Measurements from ENCODE around the gene RTTN. TPM values are rescaled to one million over a fixed set of nuclear protein-coding genes. Genes with fewer than 3 reads are reported as not detected.

Gene RTTN
- total RNA-seq, 1 experiment from 2014 or later: 16.9 TPM

GRCh38 chr18:70073432-70073831 lies 132.1 kb downstream of the RTTN start:
- CTCF ChIA-PET: no interaction called here
- BruUV-seq (replicated peaks): no TSS peak
- in situ Hi-C loops (cut with HindIII; ENCODE audit: low pct_unique_long_range_greater_than_20kb, low sequenced_read_pairs): no loop called here

DNA sequence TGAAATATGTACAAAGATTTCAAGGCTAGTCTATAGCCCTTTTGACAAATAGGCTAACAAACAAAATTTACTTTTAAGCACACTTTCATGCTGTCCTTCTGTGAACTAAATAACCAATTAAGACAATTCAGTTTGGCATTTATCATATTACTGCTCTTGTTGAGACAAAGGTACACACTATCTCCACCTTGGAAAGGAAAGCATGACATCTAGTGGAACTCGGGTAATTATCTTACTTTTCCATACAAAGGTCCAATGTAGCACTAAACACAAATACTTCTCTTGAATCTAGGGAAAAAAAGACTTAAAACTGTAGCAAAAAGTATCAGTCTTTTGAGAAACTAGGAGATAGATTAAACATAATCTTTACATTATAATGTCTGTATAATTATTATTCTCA lies 132.8 kb downstream of the RTTN start:
- ChIA-PET POLR2A (no interaction called here), CTCF (no interaction called here)
- H3K27me3 ChIP-seq (ENCODE audit: control insufficient read depth, insufficient read depth, low read length): no peaks in the 10 kb centered on the region
- no peak overlapping the region for H3K4me3 ChIP-seq (ENCODE audit: low read depth in 2 of 2, low read length in 2 of 2)
- no peak overlapping the region for H3K27ac ChIP-seq (ENCODE audit: low read length)
- in situ Hi-C loops (cut with HindIII; ENCODE audit: low pct_unique_long_range_greater_than_20kb, low sequenced_read_pairs) (no loop called here), intact Hi-C loops (cut with micrococcal nuclease; ENCODE audit: unreplicated experiment) (no loop called here)
- no peaks in the 10 kb centered on the region for H3K4me1 ChIP-seq (ENCODE audit: control insufficient read depth, insufficient read depth, low read length)
- DNase-seq (ENCODE audit: low read depth, low spot score) (no peak), ATAC-seq (no peak)
- H3K9me3 ChIP-seq (ENCODE audit: control insufficient read depth, insufficient read depth, low read depth, low read length): no peaks in the 10 kb centered on the region
- H3K36me3 ChIP-seq (ENCODE audit: control insufficient read depth, insufficient read depth, low read length): peaks cover 5% of the 10 kb centered on the region
- TF ChIP-seq CTCF (IDR thresholded peaks at IDR 0.05) (no peak), TCF7L2 (IDR thresholded peaks at IDR 0.05; ENCODE audit: low read depth, low read length) (no peak), SIN3A (IDR thresholded peaks at IDR 0.05; ENCODE audit: borderline replicate concordance, insufficient read depth, low read depth, low read length) (no peak), POLR2AphosphoS5 (IDR thresholded peaks at IDR 0.05; ENCODE audit: low read depth, low read length) (no peak)
- TF ChIP-seq, protein P1, sequence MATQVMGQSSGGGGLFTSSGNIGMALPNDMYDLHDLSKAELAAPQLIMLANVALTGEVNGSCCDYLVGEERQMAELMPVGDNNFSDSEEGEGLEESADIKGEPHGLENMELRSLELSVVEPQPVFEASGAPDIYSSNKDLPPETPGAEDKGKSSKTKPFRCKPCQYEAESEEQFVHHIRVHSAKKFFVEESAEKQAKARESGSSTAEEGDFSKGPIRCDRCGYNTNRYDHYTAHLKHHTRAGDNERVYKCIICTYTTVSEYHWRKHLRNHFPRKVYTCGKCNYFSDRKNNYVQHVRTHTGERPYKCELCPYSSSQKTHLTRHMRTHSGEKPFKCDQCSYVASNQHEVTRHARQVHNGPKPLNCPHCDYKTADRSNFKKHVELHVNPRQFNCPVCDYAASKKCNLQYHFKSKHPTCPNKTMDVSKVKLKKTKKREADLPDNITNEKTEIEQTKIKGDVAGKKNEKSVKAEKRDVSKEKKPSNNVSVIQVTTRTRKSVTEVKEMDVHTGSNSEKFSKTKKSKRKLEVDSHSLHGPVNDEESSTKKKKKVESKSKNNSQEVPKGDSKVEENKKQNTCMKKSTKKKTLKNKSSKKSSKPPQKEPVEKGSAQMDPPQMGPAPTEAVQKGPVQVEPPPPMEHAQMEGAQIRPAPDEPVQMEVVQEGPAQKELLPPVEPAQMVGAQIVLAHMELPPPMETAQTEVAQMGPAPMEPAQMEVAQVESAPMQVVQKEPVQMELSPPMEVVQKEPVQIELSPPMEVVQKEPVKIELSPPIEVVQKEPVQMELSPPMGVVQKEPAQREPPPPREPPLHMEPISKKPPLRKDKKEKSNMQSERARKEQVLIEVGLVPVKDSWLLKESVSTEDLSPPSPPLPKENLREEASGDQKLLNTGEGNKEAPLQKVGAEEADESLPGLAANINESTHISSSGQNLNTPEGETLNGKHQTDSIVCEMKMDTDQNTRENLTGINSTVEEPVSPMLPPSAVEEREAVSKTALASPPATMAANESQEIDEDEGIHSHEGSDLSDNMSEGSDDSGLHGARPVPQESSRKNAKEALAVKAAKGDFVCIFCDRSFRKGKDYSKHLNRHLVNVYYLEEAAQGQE (IDR thresholded peaks at IDR 0.05; ENCODE audit: insufficient read depth in 1 of 2, low read depth in 2 of 2, low read length in 1 of 2): no peak
- BruUV-seq (replicated peaks): no TSS peak

More at GRCh38 chr18:70073432-70073831, 132.1 kb downstream of the RTTN start:
- Histone ChIP-seq H3K27me3 (ENCODE audit: control insufficient read depth, insufficient read depth, low read length) (no peaks in the 10 kb centered on the region), H3K36me3 (ENCODE audit: control insufficient read depth, insufficient read depth, low read length) (peaks cover 5% of the 10 kb centered on the region), H3K27ac (ENCODE audit: low read length) (no peak overlapping the region), H3K9me3 (ENCODE audit: control insufficient read depth, insufficient read depth, low read depth, low read length) (no peaks in the 10 kb centered on the region), H3K4me3 (ENCODE audit: low read depth in 2 of 2, low read length in 2 of 2) (no peak overlapping the region), H3K4me1 (ENCODE audit: control insufficient read depth, insufficient read depth, low read length) (no peaks in the 10 kb centered on the region)
- ATAC-seq (no peak), DNase-seq (ENCODE audit: low read depth, low spot score) (no peak)
- POLR2A ChIA-PET: no interaction called here
- TF ChIP-seq TCF7L2 (IDR thresholded peaks at IDR 0.05; ENCODE audit: low read depth, low read length): no peak
- TF ChIP-seq CTCF (IDR thresholded peaks at IDR 0.05): no peak
- TF ChIP-seq POLR2AphosphoS5 (IDR thresholded peaks at IDR 0.05; ENCODE audit: low read depth, low read length): no peak
- TF ChIP-seq, protein P1 (IDR thresholded peaks at IDR 0.05; ENCODE audit: insufficient read depth in 1 of 2, low read depth in 2 of 2, low read length in 1 of 2): no peak
- no peak for TF ChIP-seq SIN3A (IDR thresholded peaks at IDR 0.05; ENCODE audit: borderline replicate concordance, insufficient read depth, low read depth, low read length)
- intact Hi-C loops (cut with micrococcal nuclease; ENCODE audit: unreplicated experiment): no loop called here
